GM15510 (cell line): ENCODE data around the gene TTC34.

Experiments used
- POLR2A ChIP-seq: IDR thresholded peaks from 3 replicates; pipeline ENCODE4 v1.6.1; 2011; ENCODE audit warnings: borderline replicate concordance; ENCODE audit not compliant: insufficient read length; ENCODE audit errors: extremely low read depth

The TTC34 gene

DNA sequence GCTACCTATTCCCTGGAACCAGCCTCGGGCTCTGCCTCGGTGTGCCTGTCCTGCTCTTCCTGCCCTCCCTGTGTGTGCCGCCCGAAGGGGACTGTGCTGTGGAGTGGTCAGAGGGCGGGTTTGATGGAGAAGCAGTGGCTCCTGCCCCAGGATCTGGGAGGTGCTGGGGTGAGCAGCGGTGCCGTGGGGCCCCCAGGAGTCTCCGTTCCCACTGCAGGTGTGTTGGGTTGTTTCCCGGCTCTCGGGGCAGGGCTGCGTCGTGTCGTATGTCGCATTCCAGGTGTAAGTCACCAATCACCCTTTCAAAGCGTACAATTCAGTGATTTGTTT, 32.6 kb upstream of the TTC34 start:
- no peak for TF ChIP-seq POLR2A

DNA sequence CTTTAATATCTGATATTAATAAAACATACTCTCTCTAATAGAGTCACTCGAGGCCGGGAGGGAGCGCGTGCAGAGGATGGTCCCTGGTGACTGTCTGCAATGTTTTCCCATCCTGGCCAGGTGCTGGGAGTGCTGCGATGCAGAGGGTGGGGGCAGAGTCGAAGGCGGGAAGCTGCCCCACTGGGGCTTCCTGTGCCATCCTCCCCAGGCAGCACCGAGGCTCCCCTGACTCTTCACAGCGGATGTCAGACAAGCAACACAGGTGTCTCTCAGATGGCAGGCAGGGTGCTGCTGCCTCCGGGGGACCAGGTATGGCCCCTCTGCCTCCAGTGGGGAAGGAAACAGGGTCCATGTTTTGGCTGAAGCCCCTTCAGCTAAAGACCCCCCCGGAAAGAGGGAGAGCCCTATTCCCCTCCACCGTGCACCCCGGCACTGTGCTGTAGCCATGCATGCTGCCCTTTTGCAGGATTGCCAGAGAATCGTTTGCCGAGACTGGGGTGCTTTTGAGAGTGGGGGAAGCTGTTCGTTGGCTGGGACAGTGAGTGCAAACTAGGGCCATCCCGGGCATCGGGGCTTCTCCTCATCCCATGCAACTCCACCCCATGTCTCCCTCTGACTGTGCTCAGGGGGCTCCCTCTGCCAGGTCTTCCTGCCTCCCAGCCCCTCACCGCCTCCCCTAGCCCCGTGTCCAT, 32.1 kb upstream of the TTC34 start:
- no peak for TF ChIP-seq POLR2A

DNA sequence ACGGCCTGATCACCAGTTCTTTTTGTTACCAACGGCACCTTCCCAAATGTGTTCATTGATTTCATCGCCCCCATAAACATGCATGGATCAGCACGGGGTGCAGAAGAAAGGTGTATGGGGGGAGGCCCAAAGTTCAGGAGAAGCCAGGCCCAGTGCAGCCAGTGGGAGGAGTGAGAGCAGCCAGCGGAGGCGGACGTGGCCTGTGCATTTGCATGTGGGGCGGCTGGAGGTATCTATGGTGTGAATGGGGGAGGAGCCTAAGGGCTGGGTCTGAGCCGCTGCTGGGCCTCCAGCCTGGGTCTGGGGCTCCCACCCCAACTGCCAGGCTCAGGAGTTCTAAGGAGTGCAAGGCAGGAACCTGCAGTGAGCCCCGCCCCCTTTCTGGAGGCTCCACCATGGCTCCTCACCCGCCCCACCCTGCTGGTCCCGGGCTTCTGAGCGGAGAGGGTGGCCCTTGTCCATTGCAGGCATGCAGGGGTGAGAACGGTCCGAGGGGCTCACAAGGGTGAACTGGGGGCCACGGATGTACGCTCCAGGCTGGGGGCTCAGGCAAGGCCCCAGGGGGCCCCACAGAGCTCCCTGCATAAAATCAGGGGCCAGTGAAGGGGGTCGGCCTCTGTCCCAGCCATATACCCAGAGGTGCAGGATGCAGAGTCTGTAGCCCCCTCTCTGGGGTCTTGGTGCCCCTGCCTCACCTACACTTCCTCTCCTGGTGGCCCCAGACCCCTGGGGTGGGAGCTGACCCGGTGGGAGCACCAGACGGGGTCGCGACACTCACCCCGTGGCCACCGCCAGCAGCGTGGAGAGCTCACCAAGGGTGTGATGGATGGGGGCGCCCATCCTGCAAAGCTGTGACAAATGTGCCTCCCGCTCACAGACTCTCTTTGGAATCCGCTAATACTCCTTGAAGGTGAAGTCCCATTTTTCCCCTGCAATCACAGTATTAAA, 31.3 kb upstream of the TTC34 start:
- TF ChIP-seq POLR2A, result no peak

GRCh38 chr1:2831596-2832212, 30.2 kb upstream of the TTC34 start:
- no peak for TF ChIP-seq POLR2A

DNA sequence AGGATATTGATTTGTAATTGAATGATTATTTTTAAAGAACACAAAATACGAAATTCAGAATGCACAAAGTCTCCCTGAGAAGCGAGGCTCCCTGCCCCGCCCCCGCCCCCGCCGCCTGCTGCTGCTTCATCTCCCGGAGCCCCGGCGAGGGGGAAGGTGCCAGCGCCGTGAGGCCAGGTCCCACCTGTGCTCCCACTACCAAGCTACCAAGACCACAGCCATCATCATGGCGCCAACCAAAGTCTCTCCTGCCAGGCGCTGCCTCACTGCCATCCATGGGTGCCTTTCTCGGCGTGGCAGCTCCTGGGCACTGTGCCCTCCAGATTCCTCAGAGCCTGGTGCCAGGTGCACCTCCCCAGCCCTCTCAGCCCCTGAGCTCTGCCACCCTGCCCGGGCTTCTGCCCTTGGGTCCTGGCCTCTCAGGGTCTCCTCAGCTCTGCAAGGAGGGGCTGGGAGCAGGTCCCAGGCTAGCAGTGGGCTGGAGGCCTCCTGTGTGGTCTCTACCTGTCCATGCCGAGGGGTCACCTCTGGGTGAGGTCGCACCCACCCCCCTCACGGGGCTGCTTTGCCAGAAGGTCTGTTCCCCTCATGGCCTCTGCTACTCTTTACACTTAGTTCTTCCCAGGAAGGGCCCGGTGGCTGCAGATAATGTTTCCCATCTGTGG, 29.4 kb upstream of the TTC34 start:
- TF ChIP-seq POLR2A, result no peak

DNA sequence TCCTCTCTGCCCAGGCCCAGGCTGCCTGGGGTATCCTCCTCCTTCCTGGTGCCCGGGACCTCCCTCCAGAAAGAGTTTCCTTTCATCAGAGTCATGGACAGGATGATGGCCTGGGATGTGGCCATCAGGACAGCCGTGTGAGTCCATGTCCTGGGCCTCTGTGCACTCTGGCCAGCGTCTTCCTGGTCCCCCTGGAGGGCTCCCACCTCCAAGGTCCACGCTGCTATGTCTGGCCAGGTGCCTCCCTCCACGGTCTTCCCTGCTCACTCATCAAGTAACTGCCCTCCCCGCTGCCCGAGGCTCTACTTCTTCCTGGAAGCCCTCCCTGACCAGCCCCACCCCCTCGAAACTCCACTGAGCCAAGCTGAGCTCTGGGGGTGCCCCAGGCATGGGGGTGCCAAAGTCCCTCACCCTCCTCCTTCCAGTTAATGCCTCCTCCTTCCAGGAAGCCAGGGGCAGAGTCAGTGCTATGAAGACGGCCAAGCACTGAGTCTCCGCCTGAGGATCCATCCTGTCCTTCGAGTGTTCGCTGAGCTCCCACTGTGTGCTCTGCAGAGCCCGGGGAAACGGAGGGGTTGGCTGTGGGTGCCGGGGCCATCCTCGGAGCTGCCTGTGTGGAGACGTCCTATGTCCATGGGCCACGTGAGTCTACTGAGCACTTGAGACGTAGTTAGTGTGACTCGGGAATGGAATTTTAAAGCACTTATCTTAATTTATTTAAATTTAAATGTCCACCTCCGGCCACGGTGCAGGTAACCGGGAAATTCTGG, 28.5 kb upstream of the TTC34 start:
- no peak for TF ChIP-seq POLR2A

DNA sequence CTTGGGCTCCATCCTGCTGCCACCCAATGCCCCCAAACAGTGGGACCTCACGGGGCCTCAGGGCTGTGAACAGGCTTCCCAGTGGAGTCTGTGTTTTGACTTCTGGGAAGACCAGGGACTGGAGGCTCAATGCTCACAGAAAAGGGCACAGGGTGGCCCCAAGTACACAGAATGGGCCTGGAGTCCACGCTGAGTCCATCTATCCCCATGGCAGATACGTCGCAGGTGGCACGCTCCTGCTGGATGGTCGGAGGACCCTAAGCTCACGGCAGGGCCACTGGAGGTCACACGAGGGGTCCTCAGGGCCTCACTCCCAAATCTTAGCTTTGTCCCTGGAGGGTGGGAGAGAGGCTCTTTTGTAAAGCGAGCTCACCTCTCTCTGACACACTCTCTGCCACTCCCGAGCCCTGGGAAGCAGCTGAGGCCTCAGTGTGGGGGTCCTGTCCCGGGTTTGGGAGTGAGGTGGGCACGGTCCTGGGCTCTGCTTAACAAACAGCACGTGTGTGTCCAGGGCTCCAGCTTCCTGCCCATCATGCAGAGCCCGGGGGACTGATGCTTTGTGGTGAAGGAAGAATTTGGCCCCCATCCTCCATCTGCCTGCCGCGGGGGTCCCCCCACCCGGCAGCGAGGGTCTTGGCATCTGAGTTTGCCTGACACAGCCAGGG, 27.2 kb upstream of the TTC34 start:
- TF ChIP-seq POLR2A, result no peak

- no peak for TF ChIP-seq POLR2A
These were observed 25.3 kb upstream of the TTC34 start for GRCh38 chr1:2826736-2827292.

DNA sequence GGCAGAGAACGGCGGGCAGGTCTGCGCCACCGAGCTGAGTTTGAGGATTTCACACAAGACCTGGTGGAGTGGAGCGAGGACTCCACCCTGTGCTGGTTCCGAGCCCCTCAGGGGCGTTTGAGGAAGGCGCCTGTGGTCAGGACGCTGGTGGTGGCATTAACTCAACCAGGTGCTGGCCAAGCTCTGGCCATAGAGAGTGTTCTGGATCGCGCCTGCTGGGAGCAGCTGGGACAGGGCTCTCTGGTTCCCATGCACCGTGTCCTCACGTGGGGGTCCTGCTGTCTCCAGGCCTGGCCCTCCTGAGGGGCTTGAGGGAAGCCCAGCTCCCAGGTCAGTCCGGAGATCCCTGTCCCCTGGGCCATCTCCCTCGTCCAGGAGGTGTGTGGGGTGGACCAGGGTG, 24.8 kb upstream of the TTC34 start:
- TF ChIP-seq POLR2A, result no peak

- no peak for TF ChIP-seq POLR2A
These were observed 24.1 kb upstream of the TTC34 start for GRCh38 chr1:2825487-2826189.

GRCh38 chr1:2824999-2825398, 23.5 kb upstream of the TTC34 start:
- no peak for TF ChIP-seq POLR2A

DNA sequence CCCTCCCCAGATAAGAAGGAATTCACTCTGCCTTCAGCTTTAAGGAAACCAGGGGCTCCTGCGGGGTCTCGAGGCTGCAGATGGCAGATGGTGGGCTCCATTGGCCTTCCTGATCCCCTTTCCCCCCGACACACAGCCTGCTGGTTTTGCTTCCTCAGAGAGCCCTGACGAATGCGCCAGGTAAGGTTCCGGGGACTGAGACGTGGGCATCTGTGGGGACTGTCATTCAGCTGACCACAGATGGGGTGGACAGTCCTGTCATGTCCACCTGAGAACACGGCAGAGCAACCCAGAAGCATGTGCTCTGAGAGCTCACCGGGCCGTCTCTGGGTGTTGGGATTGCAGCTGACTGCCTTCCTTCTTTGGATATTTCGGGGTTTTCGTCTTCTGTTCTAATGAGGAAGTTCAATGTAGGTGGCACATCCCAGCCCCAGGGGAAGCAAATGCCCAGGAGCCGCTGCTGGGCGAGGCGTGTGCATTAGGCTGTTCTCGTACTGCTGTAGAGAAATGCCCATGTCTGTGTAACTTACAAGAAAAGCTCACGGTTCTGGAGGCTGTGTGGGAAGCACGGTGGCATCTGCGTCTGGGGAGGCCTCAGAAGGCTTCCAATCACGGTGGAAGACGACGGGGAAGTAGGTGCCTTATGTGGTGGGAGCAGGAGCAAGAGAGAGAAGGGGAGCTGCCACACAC, 22.6 kb upstream of the TTC34 start:
- TF ChIP-seq POLR2A, result no peak
